Endometrial microvascular endothelial cells (primary cell): ENCODE measurements around the gene ADD3. TPM values are rescaled to one million over a fixed set of nuclear protein-coding genes. Genes with fewer than 3 reads are reported as not detected.
"Not testable (repeated sequence)": the region's sequence is repeated elsewhere in the genome, so short reads cannot be mapped to it uniquely, and the experiment has no call there.

ENCODE experiments used
- in situ Hi-C: cut with HindIII; loops from 2 replicates; pipeline ENCODE4 v1.10.0; 2017; ENCODE audit warnings: low sequenced_read_pairs, low pct_unique_long_range_greater_than_20kb; ENCODE audit errors: inconsistent ontology term
- total RNA-seq: library from RNA; depleted of rRNA; stranded (reverse); fragments of >200 nt; gene quantifications from one replicate; pipeline ENCODE4 v1.2.3, GENCODE V29; 2015; ENCODE audit errors: inconsistent ontology term

The ADD3 gene
- total RNA-seq, 1 donor from 2014 or later = 11.0 TPM

GRCh38 chr10:109974504-109975191 is 33.1 kb upstream of the ADD3 start:
- in situ Hi-C loops = no loop called here

GRCh38 chr10:109975244-109976190 is 32.3 kb upstream of the ADD3 start:
- in situ Hi-C loops = no loop called here

- in situ Hi-C loops = no loop called here
Measured at GRCh38 chr10:109976681-109977080, 31.1 kb upstream of the ADD3 start.

GRCh38 chr10:109977382-109977806 is 30.4 kb upstream of the ADD3 start:
- in situ Hi-C loops = no loop called here

GRCh38 chr10:109978481-109978880 is 29.3 kb upstream of the ADD3 start:
- in situ Hi-C loops = no loop called here

GRCh38 chr10:109979215-109979614 is 28.6 kb upstream of the ADD3 start:
- in situ Hi-C loops = no loop called here

GRCh38 chr10:109981650-109982049 is 26.1 kb upstream of the ADD3 start:
- in situ Hi-C loops = no loop called here

GRCh38 chr10:109982123-109982522 is 25.7 kb upstream of the ADD3 start:
- in situ Hi-C loops = no loop called here

- in situ Hi-C loops = no loop called here
Measured at GRCh38 chr10:109982812-109983211, 25.0 kb upstream of the ADD3 start.

GRCh38 chr10:109984013-109984412 is 23.8 kb upstream of the ADD3 start:
- in situ Hi-C loops = no loop called here

- in situ Hi-C loops = not testable (repeated sequence)
Measured at GRCh38 chr10:109985768-109986167, 22.0 kb upstream of the ADD3 start.

GRCh38 chr10:109987452-109988211 is 20.2 kb upstream of the ADD3 start:
- in situ Hi-C loops = no loop called here

- in situ Hi-C loops = no loop called here
Measured at GRCh38 chr10:109988212-109988596, 19.6 kb upstream of the ADD3 start.

GRCh38 chr10:109991266-109991855 is 16.4 kb upstream of the ADD3 start:
- in situ Hi-C loops = no loop called here

GRCh38 chr10:109992485-109992884 is 15.3 kb upstream of the ADD3 start:
- in situ Hi-C loops = no loop called here

GRCh38 chr10:109993551-109994330 is 14.0 kb upstream of the ADD3 start:
- in situ Hi-C loops = no loop called here

- in situ Hi-C loops = no loop called here
Measured at GRCh38 chr10:109994711-109995577, 12.8 kb upstream of the ADD3 start.
